ENCODE measurements around the gene DPF3.

The DPF3 gene

GRCh38 chr14:72686832-72687231 is 207.1 kb downstream of the DPF3 start:
- DNase-seq (ENCODE audit: low read depth in 2 of 2, low spot score in 1 of 2): no peak

GRCh38 chr14:72686101-72686500 is 207.8 kb downstream of the DPF3 start:
- no peak for DNase-seq (ENCODE audit: low read depth in 2 of 2, low spot score in 1 of 2)

GRCh38 chr14:72685456-72685855 is 208.4 kb downstream of the DPF3 start:
- DNase-seq (ENCODE audit: low read depth in 2 of 2, low spot score in 1 of 2): no peak

- DNase-seq (ENCODE audit: low read depth in 2 of 2, low spot score in 1 of 2): no peak
Observed at GRCh38 chr14:72683787-72684186, 210.1 kb downstream of the DPF3 start.

- no peak for DNase-seq (ENCODE audit: low read depth in 2 of 2, low spot score in 1 of 2)
Observed at GRCh38 chr14:72682188-72682587, 211.7 kb downstream of the DPF3 start.

GRCh38 chr14:72680853-72681640 is 212.9 kb downstream of the DPF3 start:
- no peak for DNase-seq (ENCODE audit: low read depth in 2 of 2, low spot score in 1 of 2)

- DNase-seq (ENCODE audit: low read depth in 2 of 2, low spot score in 1 of 2): no peak
Observed at GRCh38 chr14:72679536-72680151, 214.3 kb downstream of the DPF3 start.

GRCh38 chr14:72679141-72679535 is 214.8 kb downstream of the DPF3 start:
- DNase-seq (ENCODE audit: low read depth in 2 of 2, low spot score in 1 of 2): no peak

GRCh38 chr14:72678356-72678755 is 215.5 kb downstream of the DPF3 start:
- no peak for DNase-seq (ENCODE audit: low read depth in 2 of 2, low spot score in 1 of 2)

- no peak for DNase-seq (ENCODE audit: low read depth in 2 of 2, low spot score in 1 of 2)
Observed at GRCh38 chr14:72677664-72678063, 216.2 kb downstream of the DPF3 start.

- no peak for DNase-seq (ENCODE audit: low read depth in 2 of 2, low spot score in 1 of 2)
Observed at GRCh38 chr14:72675126-72675525, 218.8 kb downstream of the DPF3 start.

GRCh38 chr14:72673179-72673578 is 220.7 kb downstream of the DPF3 start:
- DNase-seq (ENCODE audit: low read depth in 2 of 2, low spot score in 1 of 2): no peak

GRCh38 chr14:72666610-72667009 is 227.3 kb downstream of the DPF3 start:
- DNase-seq (ENCODE audit: low read depth in 2 of 2, low spot score in 1 of 2): no peak

GRCh38 chr14:72665259-72665658 is 228.6 kb downstream of the DPF3 start:
- no peak for DNase-seq (ENCODE audit: low read depth in 2 of 2, low spot score in 1 of 2)

GRCh38 chr14:72664651-72665050 is 229.2 kb downstream of the DPF3 start:
- no peak for DNase-seq (ENCODE audit: low read depth in 2 of 2, low spot score in 1 of 2)

- no peak for DNase-seq (ENCODE audit: low read depth in 2 of 2, low spot score in 1 of 2)
Observed at GRCh38 chr14:72663956-72664650, 229.8 kb downstream of the DPF3 start.

GRCh38 chr14:72663076-72663487 is 230.8 kb downstream of the DPF3 start:
- DNase-seq (ENCODE audit: low read depth in 2 of 2, low spot score in 1 of 2): no peak

- no peak for DNase-seq (ENCODE audit: low read depth in 2 of 2, low spot score in 1 of 2)
Observed at GRCh38 chr14:72662214-72662613, 231.7 kb downstream of the DPF3 start.

GRCh38 chr14:72657214-72657921 is 236.5 kb downstream of the DPF3 start:
- DNase-seq (ENCODE audit: low read depth in 2 of 2, low spot score in 1 of 2): no peak

- no peak for DNase-seq (ENCODE audit: low read depth in 2 of 2, low spot score in 1 of 2)
Observed at GRCh38 chr14:72653026-72653425, 240.9 kb downstream of the DPF3 start.

- DNase-seq (ENCODE audit: low read depth in 2 of 2, low spot score in 1 of 2): no peak
Observed at GRCh38 chr14:72652179-72652578, 241.7 kb downstream of the DPF3 start.

GRCh38 chr14:72651714-72652113 is 242.2 kb downstream of the DPF3 start:
- no peak for DNase-seq (ENCODE audit: low read depth in 2 of 2, low spot score in 1 of 2)

All from stimulated activated CD8-positive, alpha-beta memory T cell treated with anti-CD3 and anti-CD28 coated beads, Interleukin-4, amount 100 ng/mL, for 1 hour (primary cell).